ENCODE measurements around the gene PLCG2.

GRCh38 chr16:81945665-81946064, 166.6 kb downstream of the PLCG2 start:
- TF ChIP-seq, protein P1, sequence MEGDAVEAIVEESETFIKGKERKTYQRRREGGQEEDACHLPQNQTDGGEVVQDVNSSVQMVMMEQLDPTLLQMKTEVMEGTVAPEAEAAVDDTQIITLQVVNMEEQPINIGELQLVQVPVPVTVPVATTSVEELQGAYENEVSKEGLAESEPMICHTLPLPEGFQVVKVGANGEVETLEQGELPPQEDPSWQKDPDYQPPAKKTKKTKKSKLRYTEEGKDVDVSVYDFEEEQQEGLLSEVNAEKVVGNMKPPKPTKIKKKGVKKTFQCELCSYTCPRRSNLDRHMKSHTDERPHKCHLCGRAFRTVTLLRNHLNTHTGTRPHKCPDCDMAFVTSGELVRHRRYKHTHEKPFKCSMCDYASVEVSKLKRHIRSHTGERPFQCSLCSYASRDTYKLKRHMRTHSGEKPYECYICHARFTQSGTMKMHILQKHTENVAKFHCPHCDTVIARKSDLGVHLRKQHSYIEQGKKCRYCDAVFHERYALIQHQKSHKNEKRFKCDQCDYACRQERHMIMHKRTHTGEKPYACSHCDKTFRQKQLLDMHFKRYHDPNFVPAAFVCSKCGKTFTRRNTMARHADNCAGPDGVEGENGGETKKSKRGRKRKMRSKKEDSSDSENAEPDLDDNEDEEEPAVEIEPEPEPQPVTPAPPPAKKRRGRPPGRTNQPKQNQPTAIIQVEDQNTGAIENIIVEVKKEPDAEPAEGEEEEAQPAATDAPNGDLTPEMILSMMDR (IDR thresholded peaks at IDR 0.05; ENCODE audit: insufficient read depth, low read length), result no peak
- TF ChIP-seq POLR2AphosphoS5 (IDR thresholded peaks at IDR 0.05; ENCODE audit: low read depth), result no peak
